DMS114 treated with DMSO at 0.1 percent for 48 hours (cell line): ENCODE measurements around the gene GLYATL1.

ENCODE experiments used
- DNase-seq: peaks from one replicate; lab custom pipeline; 2025; ENCODE audit not compliant: unreplicated experiment; lab: John Stamatoyannopoulos, UW

Gene GLYATL1

DNA sequence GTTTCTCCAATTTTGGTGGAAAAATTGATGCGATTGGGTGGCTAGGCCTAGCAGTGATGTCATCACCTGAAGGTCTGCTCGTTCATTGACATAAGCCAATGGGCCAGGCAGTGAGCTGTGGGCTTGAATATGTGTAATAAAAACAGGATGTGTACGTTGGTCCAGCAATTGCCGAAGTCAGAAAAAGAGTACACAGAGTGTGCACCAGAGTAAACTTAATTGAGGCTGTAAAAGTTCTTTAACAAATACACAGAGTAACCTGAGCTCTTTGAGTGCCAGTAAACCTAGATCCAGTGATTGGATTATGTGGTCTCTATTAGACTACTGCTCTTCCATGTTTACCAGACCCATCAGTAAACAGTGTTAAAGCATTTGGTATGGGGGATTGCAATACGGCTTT lies 13.0 kb upstream of the GLYATL1 start:
- DNase-seq, result no peak

GRCh38 chr11:58926695-58927094 lies 12.6 kb upstream of the GLYATL1 start:
- DNase-seq, result no peak

GRCh38 chr11:58927393-58928106 lies 11.7 kb upstream of the GLYATL1 start:
- DNase-seq, result no peak

- no peak for DNase-seq
Measured at GRCh38 chr11:58928107-58928499, 11.2 kb upstream of the GLYATL1 start.

DNA sequence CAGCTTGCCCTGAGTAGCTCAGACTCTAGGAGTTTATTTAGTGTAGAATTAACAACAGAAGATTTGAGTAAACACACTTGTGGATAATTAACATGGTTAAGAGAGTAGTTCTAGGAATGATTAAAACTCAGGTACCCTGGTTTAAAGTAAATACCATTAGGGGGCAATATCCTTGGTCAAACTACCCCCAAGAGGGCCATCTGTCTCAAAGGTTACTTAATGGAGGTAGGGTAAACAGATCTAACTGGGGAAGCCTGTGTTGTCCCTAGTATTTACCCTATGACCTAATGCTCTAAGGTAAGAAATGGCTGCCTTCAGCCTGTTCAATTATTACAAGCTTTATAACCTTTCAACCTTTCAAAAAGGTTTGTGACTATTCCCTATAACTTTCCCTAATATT lies 10.6 kb upstream of the GLYATL1 start:
- no peak for DNase-seq

- DNase-seq, result no peak
Measured at GRCh38 chr11:58930926-58931325, 8.4 kb upstream of the GLYATL1 start.

DNA sequence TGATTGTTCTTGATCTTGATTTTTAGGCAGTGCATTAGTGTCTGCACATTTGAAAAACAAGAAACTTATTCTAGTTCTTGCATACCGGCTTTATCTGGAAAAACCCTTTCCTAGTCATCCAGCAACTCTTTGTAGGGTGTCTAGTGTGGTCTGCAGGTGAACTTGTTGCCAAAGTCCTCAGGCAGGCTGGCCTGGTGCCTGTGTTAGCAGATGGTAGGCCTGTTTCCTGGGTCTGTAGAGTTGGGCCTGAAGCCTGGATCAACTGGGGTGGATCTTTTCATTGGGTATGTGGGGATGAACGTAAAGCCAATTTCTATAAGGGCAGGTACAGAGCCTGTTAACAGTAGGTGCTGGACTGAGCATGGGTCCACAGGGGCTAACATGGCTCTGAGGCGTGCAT lies 5.6 kb upstream of the GLYATL1 start:
- no peak for DNase-seq

DNA sequence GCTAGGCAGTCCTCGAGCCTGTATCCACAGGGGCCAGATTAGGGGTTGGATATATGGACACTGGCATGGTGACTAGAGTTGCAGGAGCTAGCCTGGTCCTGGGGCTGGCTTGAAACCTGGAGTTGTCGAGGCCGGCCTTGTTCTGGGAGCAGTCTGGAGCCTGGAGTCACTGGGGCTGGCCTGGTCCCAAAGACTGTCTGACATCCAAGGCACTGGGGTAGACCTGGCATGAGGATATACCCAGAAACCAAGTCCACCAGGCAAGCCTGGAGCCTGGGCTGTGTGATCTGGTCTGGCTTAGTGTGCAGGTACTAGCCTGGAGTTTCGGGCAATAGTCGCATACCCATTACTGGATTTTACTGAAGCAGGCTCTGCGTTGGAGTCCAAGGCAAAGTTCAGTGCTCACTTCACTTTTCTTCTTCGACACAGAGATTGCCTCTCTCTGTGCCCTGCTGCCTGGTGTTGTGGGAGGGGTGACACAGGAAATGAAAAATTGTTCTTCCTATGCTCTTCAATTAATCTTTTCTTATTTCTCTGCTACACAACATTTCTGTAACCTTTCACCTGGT lies 4.3 kb upstream of the GLYATL1 start:
- no peak for DNase-seq

- DNase-seq, result no peak
Measured at GRCh38 chr11:58938398-58938797, 890 bp upstream of the GLYATL1 start.

GRCh38 chr11:58940028-58940427 lies 740 bp downstream of the GLYATL1 start:
- DNase-seq, result no peak

- DNase-seq, result no peak
Measured at GRCh38 chr11:58941838-58942237, 2.5 kb downstream of the GLYATL1 start.

GRCh38 chr11:58945663-58946062 lies 6.4 kb downstream of the GLYATL1 start:
- no peak for DNase-seq

GRCh38 chr11:58949184-58949583 lies 9.9 kb downstream of the GLYATL1 start:
- DNase-seq, result no peak

DNA sequence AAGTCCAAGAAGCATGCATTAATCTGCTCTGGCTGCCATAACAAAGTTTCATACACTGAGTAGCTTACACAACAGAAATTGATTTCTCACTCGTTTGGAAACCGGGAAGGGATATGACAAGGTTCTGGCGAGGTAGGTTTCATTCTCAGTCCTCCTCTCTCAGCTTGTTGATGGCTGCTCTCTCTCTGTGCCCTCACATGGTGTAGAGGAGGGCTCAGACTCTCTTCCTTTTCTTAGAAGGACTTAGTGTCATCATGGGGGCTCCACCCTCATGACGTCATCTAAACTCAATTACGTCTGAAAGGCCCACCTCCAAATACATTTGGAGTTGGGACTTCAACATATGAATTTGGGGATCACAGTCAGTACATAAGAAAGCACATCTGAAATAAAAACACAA lies 18.6 kb downstream of the GLYATL1 start:
- DNase-seq, result no peak

GRCh38 chr11:58958500-58958899 lies 19.2 kb downstream of the GLYATL1 start:
- DNase-seq, result no peak

GRCh38 chr11:58963551-58964104 lies 24.3 kb downstream of the GLYATL1 start:
- DNase-seq, result no peak

GRCh38 chr11:58965246-58965985 lies 26.1 kb downstream of the GLYATL1 start:
- no peak for DNase-seq

DNA sequence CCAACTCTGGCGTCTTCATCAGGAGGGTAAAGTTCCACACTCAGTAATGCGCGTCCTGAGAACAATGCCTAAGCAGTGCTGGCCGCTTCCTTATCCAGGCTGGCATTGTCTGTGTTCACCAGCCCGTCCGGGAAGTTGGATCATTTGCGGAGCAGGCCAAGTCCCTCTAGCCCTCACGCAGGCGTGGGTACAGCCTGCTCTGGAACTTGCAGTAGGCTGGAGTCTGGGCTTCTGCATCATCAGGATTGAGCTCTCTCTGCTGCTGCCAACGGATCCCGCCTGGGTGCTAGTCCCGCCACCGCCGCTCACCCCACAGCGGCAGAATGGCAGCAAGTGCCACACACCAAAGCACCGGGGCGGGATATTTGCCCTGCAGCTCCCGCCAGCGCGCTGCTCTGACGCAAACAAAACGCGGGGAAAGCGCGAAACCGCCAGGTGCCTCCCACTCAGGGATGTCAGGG lies 29.0 kb downstream of the GLYATL1 start:
- no peak for DNase-seq

- DNase-seq, result no peak
Measured at GRCh38 chr11:58977470-58977869, 38.2 kb downstream of the GLYATL1 start.

GRCh38 chr11:58979222-58979621 lies 39.9 kb downstream of the GLYATL1 start:
- DNase-seq, result no peak

- no peak for DNase-seq
Measured at GRCh38 chr11:58980159-58980843, 41.0 kb downstream of the GLYATL1 start.
